Measurements from ENCODE around the gene UBA52. TPM values are rescaled to one million over a fixed set of nuclear protein-coding genes. Genes with fewer than 3 reads are reported as not detected.
A peak's percentile ranks its signal among the peaks of the same experiment; 100 is the strongest.

Gene UBA52
- total and polyA plus RNA-seq, 11 donors: 336 to 944 (median 716) TPM

- Histone ChIP-seq H3K4me1 (peaks cover 0 to 31% (median 13%) of the 10 kb centered on the region in 12 donors), H3K9me3 (no peaks in the 10 kb centered on the region), H3K27ac (no peak overlapping the region), H3K4me3 (no peak overlapping the region), H3K36me3 (peaks cover 0 to 3% (median 0%) of the 10 kb centered on the region in 9 donors), H3K27me3 (no peaks in the 10 kb centered on the region)
- ATAC-seq (no peak), DNase-seq (no peak)
- TF ChIP-seq, protein P1, sequence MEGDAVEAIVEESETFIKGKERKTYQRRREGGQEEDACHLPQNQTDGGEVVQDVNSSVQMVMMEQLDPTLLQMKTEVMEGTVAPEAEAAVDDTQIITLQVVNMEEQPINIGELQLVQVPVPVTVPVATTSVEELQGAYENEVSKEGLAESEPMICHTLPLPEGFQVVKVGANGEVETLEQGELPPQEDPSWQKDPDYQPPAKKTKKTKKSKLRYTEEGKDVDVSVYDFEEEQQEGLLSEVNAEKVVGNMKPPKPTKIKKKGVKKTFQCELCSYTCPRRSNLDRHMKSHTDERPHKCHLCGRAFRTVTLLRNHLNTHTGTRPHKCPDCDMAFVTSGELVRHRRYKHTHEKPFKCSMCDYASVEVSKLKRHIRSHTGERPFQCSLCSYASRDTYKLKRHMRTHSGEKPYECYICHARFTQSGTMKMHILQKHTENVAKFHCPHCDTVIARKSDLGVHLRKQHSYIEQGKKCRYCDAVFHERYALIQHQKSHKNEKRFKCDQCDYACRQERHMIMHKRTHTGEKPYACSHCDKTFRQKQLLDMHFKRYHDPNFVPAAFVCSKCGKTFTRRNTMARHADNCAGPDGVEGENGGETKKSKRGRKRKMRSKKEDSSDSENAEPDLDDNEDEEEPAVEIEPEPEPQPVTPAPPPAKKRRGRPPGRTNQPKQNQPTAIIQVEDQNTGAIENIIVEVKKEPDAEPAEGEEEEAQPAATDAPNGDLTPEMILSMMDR (IDR thresholded peaks at IDR 0.05): no peak
- no peak for TF ChIP-seq POLR2A (IDR thresholded peaks at IDR 0.05)
- intact Hi-C loops (cut with DNase I): loop anchor here in 5 of 10 donors (5.0 kb wide), 5 partner anchors 33 to 62 kb away; partner anchors contain the start of genes KXD1 (in 3 of the 5) and UBA52 (in 1 of the 5)
- WGBS, 4 donors: 88 to 93% (median 90%) methylated on average over 9 of the region's 9 CpGs
Measured at GRCh38 chr19:18523841-18524240, 47.8 kb upstream of the UBA52 start.

DNA sequence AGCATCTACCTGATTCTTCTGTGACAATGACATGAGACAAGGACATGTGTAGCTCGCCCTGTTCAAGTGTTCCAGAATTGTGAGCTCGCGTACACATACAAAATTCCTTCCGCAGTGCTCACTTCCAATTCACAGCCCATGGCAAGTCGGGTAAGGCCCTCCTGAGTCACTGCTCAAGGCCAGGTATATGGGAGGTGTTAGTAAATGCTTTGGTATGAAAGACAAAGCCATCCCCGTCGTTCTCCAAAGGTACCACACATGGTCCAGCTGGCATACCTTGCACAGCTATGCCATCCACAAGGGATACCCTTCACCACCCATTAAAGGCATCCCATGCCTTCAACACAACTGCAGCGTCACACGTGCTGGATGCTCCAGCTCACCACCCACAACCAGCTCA is 45.3 kb upstream of the UBA52 start:
- peaks cover 0 to 5% (median 4%) of the 10 kb centered on the region in 9 donors for H3K36me3 ChIP-seq
- no peaks in the 10 kb centered on the region for H3K27me3 ChIP-seq
- DNase-seq: no peak
- no peak for ATAC-seq
- peaks cover 0 to 8% (median 0%) of the 10 kb centered on the region in 12 donors for H3K4me1 ChIP-seq
- TF ChIP-seq POLR2A (IDR thresholded peaks at IDR 0.05): no peak
- TF ChIP-seq, protein P1 (IDR thresholded peaks at IDR 0.05): no peak
- no peak overlapping the region for H3K4me3 ChIP-seq
- WGBS, 4 donors: 89 to 95% (median 91%) methylated on average over 9 of the region's 9 CpGs
- intact Hi-C loops (cut with DNase I): no loop called here
- H3K27ac ChIP-seq: no peak overlapping the region
- no peaks in the 10 kb centered on the region for H3K9me3 ChIP-seq

DNA sequence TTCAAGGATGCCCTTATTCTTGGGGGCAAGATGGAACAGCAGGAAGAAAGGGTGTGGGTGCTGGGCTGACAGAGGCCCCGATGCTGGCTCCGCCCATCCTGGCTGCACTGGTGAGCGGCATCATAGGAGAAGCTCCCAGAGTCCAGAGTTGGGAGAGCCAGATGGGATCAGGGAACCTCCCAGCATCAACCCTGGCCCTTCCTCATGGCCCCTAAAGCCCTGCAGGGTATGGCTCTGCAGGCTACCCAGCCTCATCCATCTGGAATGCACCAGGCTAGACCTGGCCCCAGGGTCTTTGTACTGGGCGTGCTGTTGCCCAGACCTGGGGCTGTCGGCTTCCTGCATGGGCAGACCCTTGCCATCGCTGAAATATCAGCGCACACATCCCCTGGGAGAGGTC is 41.9 kb upstream of the UBA52 start:
- ATAC-seq (no peak), DNase-seq (no peak)
- no peaks in the 10 kb centered on the region for H3K9me3 ChIP-seq
- intact Hi-C loops (cut with DNase I): no loop called here
- H3K4me3 ChIP-seq: no peak overlapping the region
- 66 to 74% (median 70%) methylated on average over 4 to 7 of the region's 7 CpGs for WGBS, 4 donors
- no peaks in the 10 kb centered on the region for H3K27me3 ChIP-seq
- peaks cover 0 to 4% (median 0%) of the 10 kb centered on the region in 12 donors for H3K4me1 ChIP-seq
- H3K36me3 ChIP-seq: peaks cover 0 to 38% (median 33%) of the 10 kb centered on the region in 9 donors
- no peak for TF ChIP-seq POLR2A (IDR thresholded peaks at IDR 0.05)
- TF ChIP-seq, protein P1 (IDR thresholded peaks at IDR 0.05): no peak
- H3K27ac ChIP-seq: no peak overlapping the region

- Histone ChIP-seq H3K27ac (no peak overlapping the region), H3K9me3 (no peaks in the 10 kb centered on the region), H3K4me1 (peaks cover 0 to 4% (median 0%) of the 10 kb centered on the region in 12 donors), H3K27me3 (no peaks in the 10 kb centered on the region), H3K36me3 (peaks cover 0 to 54% (median 49%) of the 10 kb centered on the region in 9 donors), H3K4me3 (no peak overlapping the region)
- 94 to 98% (median 96%) methylated on average over 6 to 9 of the region's 9 CpGs for WGBS, 4 donors
- DNase-seq: no peak
- no peak for TF ChIP-seq POLR2A (IDR thresholded peaks at IDR 0.05)
- TF ChIP-seq, protein P1 (IDR thresholded peaks at IDR 0.05): no peak
- intact Hi-C loops (cut with DNase I): no loop called here
- ATAC-seq: peak in 2 of 4 donors; percentile 7 to 10
Measured at GRCh38 chr19:18531485-18531884, 40.2 kb upstream of the UBA52 start.
